ENCODE data around the gene APPL1. TPM values are rescaled to one million over a fixed set of nuclear protein-coding genes. Genes with fewer than 3 reads are reported as not detected.
"Not testable (repeated sequence)": the region's sequence is repeated elsewhere in the genome, so short reads cannot be mapped to it uniquely, and the experiment has no call there.

Gene APPL1
- total RNA-seq, 1 donor from 2014 or later, result 63.0 TPM

GRCh38 chr3:57268416-57268815, 40.9 kb downstream of the APPL1 start:
- DNase-seq, result no peak

GRCh38 chr3:57274845-57275244, 47.3 kb downstream of the APPL1 start:
- no peak for DNase-seq

DNA sequence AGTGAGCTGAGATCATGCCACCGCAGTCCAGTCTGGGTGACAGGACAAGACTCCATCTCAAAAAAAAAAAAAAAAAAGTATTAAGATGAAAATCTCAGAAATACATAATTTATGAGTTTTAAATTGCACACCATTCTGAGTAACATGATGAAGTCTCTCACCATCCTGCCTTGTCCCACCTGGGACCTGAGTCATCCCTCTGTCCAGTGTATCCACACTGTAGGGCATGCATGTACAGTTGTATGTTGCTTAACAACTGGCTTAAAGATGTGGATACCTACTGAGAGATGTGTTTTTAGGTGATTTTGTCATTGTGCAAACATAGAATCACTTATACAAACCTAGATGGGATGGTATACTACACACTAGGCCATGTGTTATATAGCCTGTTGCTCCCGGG, 47.9 kb downstream of the APPL1 start:
- DNase-seq, result no peak

DNA sequence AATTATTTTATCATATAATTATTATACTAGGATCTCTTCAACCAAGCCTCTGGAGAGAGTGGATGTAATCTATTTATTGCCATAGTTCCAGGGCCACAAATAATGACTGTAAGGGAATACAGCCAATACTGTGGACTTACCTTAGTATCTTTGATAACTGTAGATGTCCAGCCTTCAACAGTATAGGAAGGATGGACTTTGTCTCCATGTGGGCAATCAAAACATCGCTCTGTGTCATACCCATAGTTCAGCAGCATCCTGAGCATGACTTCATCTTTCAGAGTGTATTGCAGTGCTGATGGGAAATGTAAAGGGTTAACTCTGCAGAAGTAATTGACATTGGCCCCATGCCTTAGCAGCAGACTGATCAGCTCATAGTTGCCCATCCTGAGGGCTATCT, 50.7 kb downstream of the APPL1 start:
- no peak for DNase-seq

DNA sequence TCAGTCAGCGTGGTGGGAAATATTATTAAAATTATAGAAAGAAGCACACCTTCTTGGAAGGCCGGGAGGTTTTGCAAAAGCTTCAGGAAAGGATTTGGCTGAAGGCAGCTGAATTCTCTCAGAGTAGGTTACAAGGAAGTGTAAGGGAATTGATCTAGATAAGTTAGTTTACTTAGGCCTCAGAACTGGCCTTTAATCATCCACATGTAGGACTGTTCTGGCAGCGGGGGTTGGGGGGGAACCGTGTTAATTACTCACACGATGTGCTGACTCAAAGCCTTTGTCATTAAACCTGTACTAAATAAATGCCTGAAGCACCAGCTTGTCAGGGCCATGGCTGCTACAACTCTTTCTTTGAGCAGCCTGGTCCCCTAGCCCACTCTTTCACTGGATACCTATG, 52.2 kb downstream of the APPL1 start:
- no peak for DNase-seq

GRCh38 chr3:57281715-57282114, 54.2 kb downstream of the APPL1 start:
- DNase-seq, result no peak

- DNase-seq, result no peak
Observed at GRCh38 chr3:57283334-57283733, 55.8 kb downstream of the APPL1 start.

DNA sequence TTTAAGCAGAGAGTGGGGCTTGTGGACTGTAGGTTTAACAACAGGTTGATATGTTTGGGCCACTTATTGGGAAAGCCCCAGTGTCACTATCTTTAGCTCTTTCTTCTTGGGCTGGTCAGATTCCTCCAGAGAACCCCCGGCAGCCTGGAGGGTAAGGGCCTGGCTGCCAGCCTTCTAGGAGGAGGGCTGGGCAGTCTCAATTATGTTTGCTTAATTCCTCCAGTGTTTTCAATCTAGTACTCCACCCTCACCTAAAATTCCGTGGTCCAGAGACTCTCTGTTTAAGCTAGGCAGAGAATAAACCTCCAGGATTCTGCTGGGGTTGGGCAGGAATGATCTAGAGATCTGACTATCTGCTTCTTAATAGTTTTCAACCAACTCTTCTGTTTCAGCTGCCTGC, 59.7 kb downstream of the APPL1 start:
- no peak for DNase-seq

- no peak for DNase-seq
Observed at GRCh38 chr3:57288403-57288802, 60.9 kb downstream of the APPL1 start.

GRCh38 chr3:57292159-57292896, 64.8 kb downstream of the APPL1 start, which contains the start of gene ASB14:
Gene ASB14 (minus strand): TSS chr3:57292685. CDS start chr3:57292033, 652 bp downstream.
- DNase-seq, result no peak

GRCh38 chr3:57292897-57293526, 65.5 kb downstream of the APPL1 start:
- DNase-seq, result no peak

DNA sequence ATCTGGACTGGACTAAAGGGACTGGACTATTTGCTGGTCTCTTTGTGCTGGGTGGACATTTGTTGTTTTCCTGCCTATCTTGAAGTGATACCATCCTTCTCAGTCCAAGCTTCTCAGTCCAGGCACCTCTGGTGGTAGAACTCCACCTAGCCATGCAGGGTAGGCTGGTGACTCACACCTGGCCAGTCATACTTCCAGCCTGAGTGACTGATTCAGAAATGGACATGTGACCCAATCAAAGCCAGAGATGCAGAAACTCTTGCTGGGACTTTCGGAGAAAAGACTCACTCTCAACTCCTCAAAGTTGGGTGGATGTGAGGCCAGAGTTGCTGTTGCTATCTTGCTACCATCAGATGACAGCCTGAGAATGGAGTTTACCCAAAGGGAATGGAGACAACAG, 70.5 kb downstream of the APPL1 start:
- no peak for DNase-seq

- DNase-seq, result not testable (repeated sequence)
Observed at GRCh38 chr3:57303520-57303919, 76.0 kb downstream of the APPL1 start.

- DNase-seq, result no peak
Observed at GRCh38 chr3:57309769-57310360, 82.3 kb downstream of the APPL1 start.

DNA sequence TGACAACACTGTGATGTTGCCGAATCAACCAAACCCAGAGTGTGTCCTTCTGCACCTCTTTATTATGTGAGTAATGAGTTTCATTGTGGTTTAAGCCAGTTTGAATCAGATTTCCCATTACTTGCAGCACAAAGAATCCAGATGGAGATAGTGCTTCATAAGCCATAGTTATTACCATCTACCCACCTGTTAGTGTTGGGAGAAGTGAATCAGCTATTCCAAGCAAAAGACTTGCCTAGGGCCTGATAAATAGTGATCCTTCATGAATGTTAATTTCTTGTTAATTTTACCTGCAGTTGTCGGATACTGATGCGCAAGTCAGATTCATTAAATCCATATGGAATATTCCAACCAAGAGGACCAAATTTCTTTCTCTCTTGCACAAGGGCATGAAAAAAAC, 86.7 kb downstream of the APPL1 start:
- DNase-seq, result no peak

Other genes with a start within 250 kb of the APPL1 start
- gene SPATA12, start 167.1 kb upstream of the APPL1 start, total RNA-seq, result 0.10 TPM
- 18.3 TPM for gene IL17RD, start 62.4 kb upstream of the APPL1 start, total RNA-seq
- 0.89 TPM for gene HESX1, start 27.8 kb upstream of the APPL1 start, total RNA-seq
- 0.10 TPM for gene ASB14, start 65.0 kb downstream of the APPL1 start, total RNA-seq

Measured in skin of body (tissue), 2 donors.